Neutrophil (primary cell): ENCODE data around the gene THAP3.
"Not testable (repeated sequence)": the region's sequence is repeated elsewhere in the genome, so short reads cannot be mapped to it uniquely, and the experiment has no call there.

Experiments used
- H3K27ac ChIP-seq: fragments of 200-600 bp; sonication (generic); 2 replicates; pipeline ENCODE4 v1.5.1; 2016; ENCODE audit warnings: mild to moderate bottlenecking, moderate library complexity
- H3K27me3 ChIP-seq: fragments of 200-600 bp; sonication (generic); 2 replicates; pipeline ENCODE4 v1.6.0; 2016; ENCODE audit warnings: mild to moderate bottlenecking
- H3K36me3 ChIP-seq: fragments of 200-600 bp; sonication (generic); 2 replicates; pipeline ENCODE4 v1.5.1; 2017
- H3K4me1 ChIP-seq, 2 experiments: fragments of 200-600 bp in 1 of 2; sonication (generic) in 1 of 2; 1 replicate in 1 of 2; 2 replicates in 1 of 2; pipeline versions ENCODE4 v1.5.1 to v1.6.1; 2013 to 2016; ENCODE audit warnings: low read depth in 1 of 2, low read length in 1 of 2, mild to moderate bottlenecking in 1 of 2, moderate library complexity in 1 of 2; ENCODE audit not compliant: control insufficient read depth in 1 of 2, insufficient read depth in 1 of 2
- H3K4me3 ChIP-seq, 2 experiments: fragments of 200-600 bp in 1 of 2; sonication (generic) in 1 of 2; 1 replicate in 1 of 2; 2 replicates in 1 of 2; pipeline ENCODE4 v1.5.1; 2013 to 2016; ENCODE audit warnings: low read depth in 1 of 2, low read length in 1 of 2, mild to moderate bottlenecking in 1 of 2, moderate library complexity in 1 of 2
- H3K9me3 ChIP-seq: fragments of 200-600 bp; sonication (generic); 2 replicates; pipeline ENCODE4 v1.5.1; 2016
- TF ChIP-seq, protein P1 (sequence below): fragments of 200-600 bp; sonication (generic); IDR thresholded peaks from 2 replicates; pipeline ENCODE4 v1.5.1; 2016; ENCODE audit warnings: antibody characterized with exemption

THAP3 gene

DNA sequence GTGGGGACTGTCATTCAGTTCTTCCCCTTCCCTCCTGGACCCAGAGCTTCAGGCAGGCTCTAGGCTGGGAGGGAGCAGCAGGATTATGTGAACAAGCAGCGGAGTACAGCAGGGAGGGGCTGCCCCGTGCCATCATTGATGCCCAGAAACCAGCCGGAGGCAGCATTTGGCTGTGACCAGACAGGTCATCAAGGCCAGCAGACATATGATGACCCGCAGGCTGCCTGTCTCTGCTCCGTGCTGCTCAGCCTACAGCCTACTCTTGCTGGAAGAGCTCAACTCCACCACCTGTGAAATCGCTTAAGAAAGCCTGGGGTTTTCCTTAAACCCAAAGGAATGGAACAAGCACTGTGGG lies 26.9 kb upstream of the THAP3 start:
- H3K4me3 ChIP-seq, result peak overlapping the region; percentile 98 to 100
- peak overlapping the region; percentile 94 for H3K27ac ChIP-seq
- H3K27me3 ChIP-seq, result no peaks in the 10 kb centered on the region
- H3K36me3 ChIP-seq, result peaks cover 65% of the 10 kb centered on the region
- H3K4me1 ChIP-seq, result peaks cover 47 to 68% of the 10 kb centered on the region in 2 experiments
- no peaks in the 10 kb centered on the region for H3K9me3 ChIP-seq
- TF ChIP-seq, protein P1, sequence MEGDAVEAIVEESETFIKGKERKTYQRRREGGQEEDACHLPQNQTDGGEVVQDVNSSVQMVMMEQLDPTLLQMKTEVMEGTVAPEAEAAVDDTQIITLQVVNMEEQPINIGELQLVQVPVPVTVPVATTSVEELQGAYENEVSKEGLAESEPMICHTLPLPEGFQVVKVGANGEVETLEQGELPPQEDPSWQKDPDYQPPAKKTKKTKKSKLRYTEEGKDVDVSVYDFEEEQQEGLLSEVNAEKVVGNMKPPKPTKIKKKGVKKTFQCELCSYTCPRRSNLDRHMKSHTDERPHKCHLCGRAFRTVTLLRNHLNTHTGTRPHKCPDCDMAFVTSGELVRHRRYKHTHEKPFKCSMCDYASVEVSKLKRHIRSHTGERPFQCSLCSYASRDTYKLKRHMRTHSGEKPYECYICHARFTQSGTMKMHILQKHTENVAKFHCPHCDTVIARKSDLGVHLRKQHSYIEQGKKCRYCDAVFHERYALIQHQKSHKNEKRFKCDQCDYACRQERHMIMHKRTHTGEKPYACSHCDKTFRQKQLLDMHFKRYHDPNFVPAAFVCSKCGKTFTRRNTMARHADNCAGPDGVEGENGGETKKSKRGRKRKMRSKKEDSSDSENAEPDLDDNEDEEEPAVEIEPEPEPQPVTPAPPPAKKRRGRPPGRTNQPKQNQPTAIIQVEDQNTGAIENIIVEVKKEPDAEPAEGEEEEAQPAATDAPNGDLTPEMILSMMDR, result no peak

DNA sequence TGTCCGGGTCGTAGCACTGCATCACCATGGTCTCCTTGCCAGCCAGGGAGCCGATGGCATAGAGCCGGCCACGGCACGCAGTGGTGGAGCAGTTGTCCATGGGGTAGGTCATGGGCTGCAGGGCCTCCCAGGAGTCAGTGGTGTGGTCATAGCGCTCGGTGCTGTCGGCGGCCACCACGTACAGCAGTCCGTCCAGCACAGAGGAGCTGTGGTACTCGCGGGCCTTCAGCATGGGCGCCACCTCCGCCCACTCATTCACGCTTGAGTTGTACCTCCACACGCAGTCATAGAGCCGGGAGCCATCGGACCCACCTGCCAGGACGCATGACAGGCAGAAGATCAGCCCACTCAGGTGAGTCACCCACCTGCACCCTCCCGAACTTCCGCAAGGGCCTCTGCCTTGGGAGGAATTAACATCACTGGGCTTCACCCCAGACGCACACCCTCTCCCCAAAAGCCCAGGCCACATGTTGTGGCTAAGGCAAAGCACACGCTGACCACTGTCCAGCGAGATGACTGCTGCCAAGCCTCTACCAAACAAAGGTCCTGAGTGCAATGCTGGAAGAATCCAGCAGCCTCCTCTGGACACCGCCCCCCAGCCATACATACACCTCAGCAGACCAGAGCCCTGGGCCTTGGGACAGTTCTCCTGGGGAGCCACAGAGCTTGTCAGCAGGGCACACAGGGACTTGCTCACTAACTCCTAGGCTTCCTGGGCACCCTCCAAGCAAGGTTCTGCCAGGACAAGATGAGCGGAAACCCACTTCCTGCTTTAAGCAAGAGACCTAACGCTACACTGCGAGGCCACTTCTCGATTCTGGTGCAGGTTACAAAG lies 25.3 kb upstream of the THAP3 start:
- peaks cover 56 to 79% of the 10 kb centered on the region in 2 experiments for H3K4me1 ChIP-seq
- peaks cover 49% of the 10 kb centered on the region for H3K36me3 ChIP-seq
- peak overlapping the region; percentile 98 to 100 for H3K4me3 ChIP-seq
- no peaks in the 10 kb centered on the region for H3K27me3 ChIP-seq
- TF ChIP-seq, protein P1, result no peak
- peak overlapping the region; percentile 94 for H3K27ac ChIP-seq
- H3K9me3 ChIP-seq, result no peaks in the 10 kb centered on the region

DNA sequence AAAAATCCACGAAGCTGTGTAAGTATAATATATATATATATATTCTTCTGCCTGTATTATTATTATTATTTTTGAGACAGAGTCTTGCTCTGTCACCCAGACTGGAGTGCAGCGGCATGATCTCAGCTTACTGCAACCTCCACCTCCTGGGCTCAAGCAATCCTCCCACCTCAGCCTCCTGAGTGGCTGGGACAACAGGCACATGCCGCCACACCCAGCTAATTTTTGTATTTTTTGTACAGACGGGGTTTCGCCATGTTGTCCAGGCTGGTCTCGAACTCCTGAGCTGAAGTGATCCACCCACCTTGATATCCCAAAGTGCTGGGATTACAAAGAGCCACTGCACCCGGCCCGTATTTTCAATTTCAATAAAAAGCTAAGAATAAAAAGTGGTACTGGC lies 24.7 kb upstream of the THAP3 start:
- H3K4me3 ChIP-seq, result peak overlapping the region; percentile 98 to 100
- not testable (repeated sequence) for H3K27me3 ChIP-seq, H3K9me3 ChIP-seq
- H3K27ac ChIP-seq, result peak overlapping the region; percentile 94
- H3K36me3 ChIP-seq, result peaks cover 42% of the 10 kb centered on the region
- H3K4me1 ChIP-seq, result peaks cover 54 to 76% of the 10 kb centered on the region in 2 experiments

DNA sequence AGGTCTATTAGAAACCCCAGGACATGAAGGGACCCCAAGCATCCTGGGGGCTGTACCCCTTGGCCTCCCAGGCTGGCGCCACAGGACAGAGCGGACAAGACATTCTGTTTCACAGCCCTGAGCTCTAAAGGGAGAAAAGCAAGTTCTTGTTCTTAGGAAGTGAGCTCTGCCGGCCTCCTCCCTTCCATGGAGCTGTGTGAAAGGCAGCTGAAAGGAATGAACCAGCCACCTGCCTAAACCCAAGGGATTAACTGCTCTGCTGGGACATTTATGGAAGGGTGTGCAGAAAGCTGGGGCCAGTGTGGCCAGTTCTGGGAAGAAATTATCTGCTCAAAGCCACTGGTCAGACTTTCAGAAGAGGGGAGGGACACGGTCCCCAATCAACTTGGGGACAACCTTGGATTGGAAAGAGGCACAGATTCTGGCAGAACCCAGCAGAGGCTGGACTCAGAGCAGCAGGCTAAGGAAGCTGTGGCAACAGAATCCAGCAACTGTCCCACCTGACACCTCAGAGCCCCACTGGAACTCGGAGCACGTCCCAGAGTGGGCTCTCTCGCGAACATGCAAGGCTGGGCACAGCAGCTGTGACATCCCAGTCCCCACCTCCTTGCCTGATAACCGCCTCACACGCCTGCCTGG lies 24.1 kb upstream of the THAP3 start:
- Histone ChIP-seq H3K27me3 (no peaks in the 10 kb centered on the region), H3K4me1 (peaks cover 50 to 70% of the 10 kb centered on the region in 2 experiments), H3K4me3 (peak overlapping the region; percentile 98 to 100)

DNA sequence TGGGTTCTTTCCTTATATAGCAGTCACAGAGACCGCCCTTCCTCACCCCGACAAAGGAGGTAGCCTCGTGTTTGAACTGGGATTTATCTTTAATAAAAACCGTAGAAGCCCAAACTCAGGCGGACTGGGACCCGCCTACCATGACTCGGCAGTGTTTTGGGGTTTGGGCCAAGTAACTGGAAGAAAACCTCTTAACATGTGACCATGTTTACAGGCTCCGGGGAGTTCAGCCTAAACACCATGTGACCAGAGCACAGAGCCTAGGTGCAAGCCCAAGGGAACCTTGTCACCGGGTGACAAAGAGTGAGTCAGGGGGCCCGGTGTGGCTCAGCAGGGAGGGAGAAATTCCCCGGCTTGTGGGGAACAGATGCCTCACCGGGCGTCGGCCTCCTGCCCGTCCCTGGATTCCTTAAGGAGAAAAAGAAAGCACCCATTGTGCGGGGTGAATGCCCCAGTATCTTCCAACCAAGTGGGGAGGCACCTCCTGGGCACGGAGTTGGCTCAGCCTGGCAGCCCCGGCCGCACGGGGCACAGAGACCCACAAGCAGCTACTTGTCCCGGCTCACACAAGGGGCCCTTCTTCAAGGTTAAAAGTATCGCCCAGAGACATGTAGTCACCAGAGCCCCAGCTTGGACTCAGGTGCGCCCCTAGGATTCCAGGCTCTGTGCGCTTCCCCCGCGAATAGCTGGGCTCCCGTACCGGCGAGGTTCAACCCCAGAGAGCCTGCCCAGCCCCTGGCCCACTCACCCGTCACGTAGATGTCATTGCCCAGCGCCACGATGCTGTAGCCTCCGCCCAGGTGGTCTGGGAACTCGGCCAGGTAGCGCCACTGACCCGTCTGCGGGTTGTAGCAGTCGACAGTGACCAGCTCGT lies 23.4 kb upstream of the THAP3 start:
- TF ChIP-seq, protein P1, result no peak
- Histone ChIP-seq H3K4me3 (peak overlapping the region; percentile 98 to 100), H3K36me3 (peaks cover 29% of the 10 kb centered on the region), H3K27me3 (no peaks in the 10 kb centered on the region), H3K4me1 (peaks cover 42 to 64% of the 10 kb centered on the region in 2 experiments), H3K9me3 (no peaks in the 10 kb centered on the region), H3K27ac (peak overlapping the region; percentile 94)

More for the DNA sequence above, 24.1 kb upstream of the THAP3 start:
- Histone ChIP-seq H3K27ac (peak overlapping the region; percentile 94), H3K36me3 (peaks cover 37% of the 10 kb centered on the region), H3K9me3 (no peaks in the 10 kb centered on the region)
- TF ChIP-seq, protein P1, result no peak
